Muscle layer of colon (tissue), 2 donors: Measurements from ENCODE around the gene FAM156A.
A peak's percentile ranks its signal among the peaks of the same experiment; 100 is the strongest.
"Not testable (repeated sequence)": the region's sequence is repeated elsewhere in the genome, so short reads cannot be mapped to it uniquely, and the experiment has no call there.

Source experiments
- H3K27ac ChIP-seq: one replicate; pipeline ENCODE4 v1.7.0; 2013; ENCODE audit warnings: low read depth, mild to moderate bottlenecking, low read length, moderate library complexity
- H3K27me3 ChIP-seq, 2 donors: one replicate each; pipeline ENCODE4 v1.7.0; 2013; ENCODE audit warnings: low read length in 2 of 2, mild to moderate bottlenecking in 2 of 2; ENCODE audit not compliant: insufficient read depth in 2 of 2, control insufficient read depth in 1 of 2
- H3K36me3 ChIP-seq: one replicate; pipeline ENCODE4 v1.7.0; 2013; ENCODE audit warnings: mild to moderate bottlenecking, low read length; ENCODE audit not compliant: insufficient read depth
- H3K4me1 ChIP-seq: one replicate; pipeline ENCODE4 v1.7.0; 2013; ENCODE audit warnings: mild to moderate bottlenecking, low read length; ENCODE audit not compliant: insufficient read depth
- H3K4me3 ChIP-seq, 2 donors: one replicate each; pipeline ENCODE4 v1.7.0; 2013; ENCODE audit warnings: low read length in 2 of 2, low read depth in 1 of 2, mild to moderate bottlenecking in 1 of 2, moderate library complexity in 1 of 2
- H3K9ac ChIP-seq: one replicate; pipeline ENCODE4 v1.7.0; 2013; ENCODE audit warnings: low read length
- H3K9me3 ChIP-seq: one replicate; pipeline ENCODE4 v1.7.0; 2013; ENCODE audit warnings: mild to moderate bottlenecking, low read length
- donor health status: abdominal sarcoma.
- donor health status: Adenocarcinoma of cecum.

FAM156A gene

GRCh38 chrX:52958113-52958959 lies at the start of gene FAM156A:
FAM156A (minus strand) TSS chrX:52958518; CDS start chrX:52948588, 9,930 bp downstream.
- H3K27me3 ChIP-seq, H3K27ac ChIP-seq, H3K4me3 ChIP-seq, H3K9me3 ChIP-seq, H3K9ac ChIP-seq, H3K4me1 ChIP-seq, H3K36me3 ChIP-seq: not testable (repeated sequence)

- no peaks in the 10 kb centered on the region for H3K9me3 ChIP-seq
- no peak overlapping the region for H3K27ac ChIP-seq
- peaks cover 5 to 28% of the 10 kb centered on the region in 2 donors for H3K27me3 ChIP-seq
- H3K9ac ChIP-seq, result no peak overlapping the region
- H3K4me1 ChIP-seq, result no peaks in the 10 kb centered on the region
- H3K4me3 ChIP-seq, result no peak overlapping the region
- H3K36me3 ChIP-seq, result no peaks in the 10 kb centered on the region
These were observed 47.0 kb upstream of the FAM156A start for GRCh38 chrX:53005327-53005726.

- no peak overlapping the region for H3K9ac ChIP-seq
- no peak overlapping the region for H3K4me3 ChIP-seq
- H3K36me3 ChIP-seq, result no peaks in the 10 kb centered on the region
- H3K9me3 ChIP-seq, result no peaks in the 10 kb centered on the region
- H3K27ac ChIP-seq, result no peak overlapping the region
- no peaks in the 10 kb centered on the region for H3K4me1 ChIP-seq
- peaks cover 5 to 33% of the 10 kb centered on the region in 2 donors for H3K27me3 ChIP-seq
These were observed 46.5 kb upstream of the FAM156A start for GRCh38 chrX:53004811-53005210.

GRCh38 chrX:53004038-53004437 lies 45.7 kb upstream of the FAM156A start:
- Histone ChIP-seq H3K4me1 (no peaks in the 10 kb centered on the region), H3K4me3 (no peak overlapping the region), H3K9ac (no peak overlapping the region), H3K36me3 (no peaks in the 10 kb centered on the region), H3K9me3 (no peaks in the 10 kb centered on the region), H3K27ac (no peak overlapping the region), H3K27me3 (peaks cover 5 to 33% of the 10 kb centered on the region in 2 donors)

- Histone ChIP-seq H3K9me3 (no peaks in the 10 kb centered on the region), H3K36me3 (no peaks in the 10 kb centered on the region), H3K9ac (no peak overlapping the region), H3K27ac (no peak overlapping the region), H3K4me1 (no peaks in the 10 kb centered on the region), H3K27me3 (peaks cover 5 to 33% of the 10 kb centered on the region in 2 donors), H3K4me3 (no peak overlapping the region)
These were observed 44.8 kb upstream of the FAM156A start for GRCh38 chrX:53003111-53003510.

- H3K27me3 ChIP-seq, result peaks cover 5 to 28% of the 10 kb centered on the region in 2 donors
- H3K4me1 ChIP-seq, result no peaks in the 10 kb centered on the region
- H3K4me3 ChIP-seq, result no peak overlapping the region
- H3K9ac ChIP-seq, result no peak overlapping the region
- no peaks in the 10 kb centered on the region for H3K9me3 ChIP-seq
- no peak overlapping the region for H3K27ac ChIP-seq
- H3K36me3 ChIP-seq, result no peaks in the 10 kb centered on the region
These were observed 43.6 kb upstream of the FAM156A start for GRCh38 chrX:53001958-53002357.

GRCh38 chrX:53000447-53001135 lies 42.3 kb upstream of the FAM156A start:
- no peak overlapping the region for H3K27ac ChIP-seq
- H3K9me3 ChIP-seq, result no peaks in the 10 kb centered on the region
- no peak overlapping the region for H3K4me3 ChIP-seq
- H3K36me3 ChIP-seq, result no peaks in the 10 kb centered on the region
- peaks cover 5 to 19% of the 10 kb centered on the region in 2 donors for H3K27me3 ChIP-seq
- no peak overlapping the region for H3K9ac ChIP-seq
- H3K4me1 ChIP-seq, result peaks cover 4% of the 10 kb centered on the region

- H3K4me1 ChIP-seq, result peaks cover 12% of the 10 kb centered on the region
- no peaks in the 10 kb centered on the region for H3K9me3 ChIP-seq
- no peaks in the 10 kb centered on the region for H3K36me3 ChIP-seq
- peak overlapping the region; percentile 61 for H3K27ac ChIP-seq
- no peak overlapping the region for H3K9ac ChIP-seq
- H3K4me3 ChIP-seq, result peak overlapping the region in 1 of 2 donors; percentile 84
- H3K27me3 ChIP-seq, result peaks cover 0 to 24% of the 10 kb centered on the region in 2 donors
These were observed 37.6 kb upstream of the FAM156A start for GRCh38 chrX:52995987-52996331.

- peak overlapping the region; percentile 63 for H3K27ac ChIP-seq
- H3K27me3 ChIP-seq, result peaks cover 0 to 20% of the 10 kb centered on the region in 2 donors
- peak overlapping the region; percentile 56 to 84 for H3K4me3 ChIP-seq
- no peaks in the 10 kb centered on the region for H3K9me3 ChIP-seq
- H3K4me1 ChIP-seq, result peaks cover 12% of the 10 kb centered on the region
- peak overlapping the region; percentile 62 for H3K9ac ChIP-seq
- no peaks in the 10 kb centered on the region for H3K36me3 ChIP-seq
These were observed 37.0 kb upstream of the FAM156A start for GRCh38 chrX:52995135-52995986.

GRCh38 chrX:52990848-52991247 lies 32.5 kb upstream of the FAM156A start:
- peaks cover 0 to 10% of the 10 kb centered on the region in 2 donors for H3K27me3 ChIP-seq
- H3K9me3 ChIP-seq, result no peaks in the 10 kb centered on the region
- no peak overlapping the region for H3K9ac ChIP-seq
- peaks cover 19% of the 10 kb centered on the region for H3K4me1 ChIP-seq
- H3K36me3 ChIP-seq, result no peaks in the 10 kb centered on the region
- H3K27ac ChIP-seq, result no peak overlapping the region
- H3K4me3 ChIP-seq, result no peak overlapping the region

- H3K9ac ChIP-seq, H3K4me3 ChIP-seq, H3K27ac ChIP-seq, H3K36me3 ChIP-seq, H3K27me3 ChIP-seq, H3K9me3 ChIP-seq: not testable (repeated sequence)
- peaks cover 19% of the 10 kb centered on the region for H3K4me1 ChIP-seq
These were observed 31.8 kb upstream of the FAM156A start for GRCh38 chrX:52990011-52990631.
